T-cell (primary cell): ENCODE data around the gene TRIM32. TPM values are rescaled to one million over a fixed set of nuclear protein-coding genes. Genes with fewer than 3 reads are reported as not detected.
A peak's percentile ranks its signal among the peaks of the same experiment; 100 is the strongest.

Source experiments
- ATAC-seq, 4 experiments: fragments of 200-7000 bp in 3 of 4; fragments of 150-1000 bp in 1 of 4; cut with Tn5 transposase; replicated peaks in 1 of 4; 1 replicate in 3 of 4; 2 replicates in 1 of 4; pipeline ENCODE4 v1.10.0; 2021; ENCODE audit warnings: moderate library complexity in 3 of 4, mild to moderate bottlenecking in 2 of 4, moderate number of reproducible peaks in 1 of 4
- CTCF ChIA-PET, 2 donors: fragments of 300-600 bp; sonication (Branson Sonifier 250); formaldehyde crosslinking; loops; one replicate each; lab custom pipeline; 2022; ENCODE audit warnings: antibody characterized with exemption in 2 of 2; lab: Charles Lee
- POLR2A ChIA-PET, 2 donors: fragments of 300-600 bp; sonication (Branson Sonifier 250); formaldehyde crosslinking; loops; one replicate each; lab custom pipeline; 2022; ENCODE audit warnings: antibody characterized with exemption in 2 of 2; lab: Charles Lee
- DNase-seq, 35 experiments: peaks; one replicate each; pipeline versions ENCODE4 v3.0.0 to v3.0.0-alpha.2; 2013 to 2023
- H3K27ac ChIP-seq: one replicate; pipeline ENCODE4 v1.5.1; 2013; ENCODE audit warnings: low read length
- H3K27me3 ChIP-seq, 2 experiments: replicated peaks in 1 of 2; 1 replicate in 1 of 2; 2 replicates in 1 of 2; pipeline versions ENCODE4 v1.6.1 to v1.7.0; 2013; ENCODE audit warnings: low read length in 1 of 2, mixed read lengths in 1 of 2; ENCODE audit not compliant: control insufficient read depth in 2 of 2, insufficient read depth in 2 of 2; ENCODE audit errors: extremely low read depth in 1 of 2
- H3K36me3 ChIP-seq, 2 donors: 1 replicate in 1 of 2; 2 replicates in 1 of 2; pipeline versions ENCODE4 v1.6.1 to v1.7.0; 2013; ENCODE audit warnings: low read length in 1 of 2; ENCODE audit not compliant: control insufficient read depth in 2 of 2, insufficient read depth in 1 of 2; ENCODE audit errors: extremely low read depth in 1 of 2
- H3K4me1 ChIP-seq, 2 experiments: 1 replicate in 1 of 2; 2 replicates in 1 of 2; pipeline versions ENCODE4 v1.6.1 to v1.7.0; 2013; ENCODE audit warnings: low read length in 2 of 2, mixed read lengths in 1 of 2; ENCODE audit not compliant: insufficient read depth in 2 of 2, control insufficient read depth in 1 of 2; ENCODE audit errors: extremely low read depth in 1 of 2
- H3K4me3 ChIP-seq, 2 donors: 1 replicate in 1 of 2; 2 replicates in 1 of 2; pipeline versions ENCODE4 v1.5.1 to v1.7.0; 2013; ENCODE audit warnings: mild to moderate bottlenecking in 2 of 2, low read length in 1 of 2, moderate library complexity in 1 of 2; ENCODE audit not compliant: control insufficient read depth in 1 of 2; ENCODE audit errors: extremely low read depth in 1 of 2
- H3K9me3 ChIP-seq: 2 replicates; pipeline ENCODE4 v1.7.0; 2013
- H3K27ac Mint-ChIP-seq, 2 donors: one replicate each; pipeline ENCODE4 v1.8.0; 2020 to 2021; ENCODE audit warnings: mild to moderate bottlenecking in 2 of 2, mixed read lengths in 2 of 2
- H3K27me3 Mint-ChIP-seq, 2 donors: one replicate each; pipeline ENCODE4 v1.8.0; 2021 to 2022; ENCODE audit warnings: mixed read lengths in 2 of 2
- H3K36me3 Mint-ChIP-seq: one replicate; pipeline ENCODE4 v1.8.0; 2021; ENCODE audit warnings: mixed read lengths
- H3K4me1 Mint-ChIP-seq, 3 donors: one replicate each; pipeline ENCODE4 v1.8.0; 2020 to 2022; ENCODE audit warnings: mixed read lengths in 3 of 3, mild to moderate bottlenecking in 1 of 3
- H3K4me3 Mint-ChIP-seq, 3 donors: one replicate each; pipeline ENCODE4 v1.8.0; 2020 to 2022; ENCODE audit warnings: mild to moderate bottlenecking in 3 of 3, mixed read lengths in 3 of 3, moderate library complexity in 3 of 3
- H3K9me3 Mint-ChIP-seq, 3 donors: one replicate each; pipeline ENCODE4 v1.8.0; 2020 to 2022; ENCODE audit warnings: mixed read lengths in 3 of 3
- WGBS: methylation state at CpG from one replicate; pipeline ENCODE4 v1.1.5; 2013; ENCODE audit warnings: missing lambda C conversion rate; ENCODE audit not compliant: insufficient coverage; 5-methylcytosine and 5-hydroxymethylcytosine counted together
- total RNA-seq, 35 experiments: library from RNA in 6 of 35; stranded (reverse) in 6 of 35; fragments of 120-200 nt in 1 of 35; gene quantifications; one replicate each; pipeline versions ENCODE4 v1.2.1 to v1.2.4 and lab custom pipeline; 2013 to 2026

Gene TRIM32
- total RNA-seq, 5 donors from 2014 or later (not counting 1 experiment from before 2014, with no cell fraction given) = 7.7 to 23.4 (median 19.8) TPM

- no peak overlapping the region for H3K4me3 ChIP-seq
- POLR2A ChIA-PET = no interaction called here
- CTCF ChIA-PET = no interaction called here
These were observed 14.1 kb downstream of the TRIM32 start for GRCh38 chr9:116700882-116701865.

DNA sequence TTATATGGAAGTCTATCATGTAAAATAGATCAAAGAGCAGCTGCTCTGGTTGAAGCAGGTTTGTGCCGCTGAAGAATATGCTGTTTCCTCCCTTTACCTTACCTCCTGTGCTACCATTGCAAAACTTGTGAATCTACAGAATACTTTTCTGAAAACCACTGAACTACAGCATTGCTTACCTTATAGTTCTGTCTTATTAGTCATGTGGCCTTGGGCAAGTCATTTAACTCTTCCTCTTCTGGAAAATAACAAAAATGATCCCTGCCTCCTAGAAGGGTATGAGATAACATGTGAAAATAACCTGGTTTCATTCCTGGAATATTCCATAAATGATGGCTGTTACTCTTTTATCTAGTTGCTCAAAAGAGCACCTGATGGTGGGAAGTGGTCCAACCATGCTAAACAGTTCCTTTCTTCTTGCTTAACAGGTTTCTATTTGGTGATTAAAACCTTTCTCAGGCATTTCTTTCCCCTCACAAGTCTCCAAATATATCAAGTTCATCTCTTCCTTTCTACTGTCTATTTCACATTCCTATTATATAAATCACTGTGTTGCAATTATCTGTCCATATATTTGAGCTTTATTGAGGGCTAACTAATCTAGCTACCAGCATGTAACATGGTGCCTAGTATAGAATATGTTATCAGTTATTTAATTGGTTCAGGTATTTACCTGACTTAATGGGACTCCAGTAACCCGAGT is 15.0 kb downstream of the TRIM32 start:
- Histone ChIP-seq H3K27ac (no peak overlapping the region), H3K4me1 (peaks cover 0 to 13% of the 10 kb centered on the region in 2 experiments), H3K36me3 (peaks cover 19 to 30% of the 10 kb centered on the region in 2 donors), H3K27me3 (no peaks in the 10 kb centered on the region), H3K4me3 (no peak overlapping the region), H3K9me3 (no peaks in the 10 kb centered on the region)
- Mint-ChIP-seq H3K27ac (peak overlapping the region; percentile 72 to 83), H3K4me3 (peak overlapping the region in 2 of 3 donors; percentile 29 to 33), H3K9me3 (peaks cover 0 to 5% (median 2%) of the 10 kb centered on the region in 3 donors), H3K36me3 (peaks cover 65% of the 10 kb centered on the region), H3K27me3 (no peaks in the 10 kb centered on the region), H3K4me1 (peaks cover 23 to 31% (median 28%) of the 10 kb centered on the region in 3 donors)
- ATAC-seq (peak in 2 of 4 experiments; percentile 42 to 61), DNase-seq (no peak)
- WGBS = no CpG with 5 or more reads among the region's 2 CpGs
- CTCF ChIA-PET = no interaction called here
- POLR2A ChIA-PET = no interaction called here

More at GRCh38 chr9:116700882-116701865, 14.1 kb downstream of the TRIM32 start:
- H3K9me3 Mint-ChIP-seq = peaks cover 0 to 5% (median 2%) of the 10 kb centered on the region in 3 donors
- peaks cover 19 to 30% of the 10 kb centered on the region in 2 donors for H3K36me3 ChIP-seq
- H3K27ac ChIP-seq = no peak overlapping the region
- peak overlapping the region; percentile 72 to 83 for H3K27ac Mint-ChIP-seq
- H3K27me3 Mint-ChIP-seq = no peaks in the 10 kb centered on the region
- no peaks in the 10 kb centered on the region for H3K27me3 ChIP-seq
- H3K4me1 ChIP-seq = peaks cover 0 to 13% of the 10 kb centered on the region in 2 experiments
- WGBS = no CpG with 5 or more reads among the region's 2 CpGs
- ATAC-seq = peak in 1 of 4 experiments; percentile 19
- H3K4me1 Mint-ChIP-seq = peaks cover 31 to 38% (median 33%) of the 10 kb centered on the region in 3 donors
- peaks cover 69% of the 10 kb centered on the region for H3K36me3 Mint-ChIP-seq
- H3K4me3 Mint-ChIP-seq = peak overlapping the region in 2 of 3 donors; percentile 29 to 33
- no peak for DNase-seq
- no peaks in the 10 kb centered on the region for H3K9me3 ChIP-seq

DNA sequence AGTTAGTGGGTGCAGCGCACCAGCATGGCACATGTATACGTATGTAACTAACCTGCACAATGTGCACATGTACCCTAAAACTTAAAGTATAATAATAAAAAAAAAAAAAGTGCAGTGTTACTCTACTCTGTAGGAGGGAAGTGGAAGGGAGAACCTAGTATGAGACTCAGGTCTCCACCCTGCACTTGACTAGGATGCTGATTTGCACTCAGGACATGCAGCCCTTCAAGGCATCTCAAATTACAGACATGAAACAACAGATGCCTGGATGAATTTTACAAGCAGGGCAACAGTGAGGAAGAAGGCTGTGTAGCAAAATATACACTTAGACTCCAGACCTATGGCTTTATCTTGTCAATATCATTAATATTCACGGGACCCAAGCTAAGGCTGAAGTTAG is 16.5 kb downstream of the TRIM32 start:
- peaks cover 0 to 13% of the 10 kb centered on the region in 2 experiments for H3K4me1 ChIP-seq
- H3K4me3 ChIP-seq = no peak overlapping the region
- ATAC-seq = no peak
- Mint-ChIP-seq H3K27me3 (no peaks in the 10 kb centered on the region), H3K36me3 (peaks cover 49% of the 10 kb centered on the region), H3K27ac (no peak overlapping the region), H3K4me1 (peaks cover 23 to 30% (median 27%) of the 10 kb centered on the region in 3 donors), H3K4me3 (no peak overlapping the region), H3K9me3 (peaks cover 0 to 5% (median 2%) of the 10 kb centered on the region in 3 donors)
- no peak overlapping the region for H3K27ac ChIP-seq
- H3K27me3 ChIP-seq = no peaks in the 10 kb centered on the region
- ChIA-PET POLR2A (no interaction called here), CTCF (no interaction called here)
- H3K36me3 ChIP-seq = peaks cover 12 to 18% of the 10 kb centered on the region in 2 donors
- H3K9me3 ChIP-seq = no peaks in the 10 kb centered on the region
- no peak for DNase-seq
- WGBS = no CpG with 5 or more reads among the region's 3 CpGs

DNA sequence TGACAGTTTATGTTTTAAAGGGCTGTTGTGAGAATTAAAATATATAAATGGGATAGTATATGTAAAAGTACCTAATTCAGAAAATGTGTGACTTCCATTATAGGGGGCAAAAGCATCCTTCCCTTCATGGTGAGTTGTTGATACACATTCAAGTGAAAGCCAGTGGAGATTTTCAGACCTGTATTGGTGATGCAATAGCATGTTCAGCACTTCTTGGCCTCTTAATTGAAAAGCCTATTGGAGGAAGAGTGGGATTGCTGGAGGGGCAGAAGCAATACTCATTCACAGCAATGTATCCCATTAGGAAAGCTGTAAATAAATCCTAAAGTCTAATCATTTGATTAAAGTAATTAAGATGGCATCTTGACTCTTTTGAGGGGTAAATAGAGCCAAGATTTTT is 17.4 kb downstream of the TRIM32 start:
- Mint-ChIP-seq H3K9me3 (peaks cover 0 to 5% (median 2%) of the 10 kb centered on the region in 3 donors), H3K36me3 (peaks cover 41% of the 10 kb centered on the region), H3K27me3 (no peaks in the 10 kb centered on the region), H3K27ac (no peak overlapping the region), H3K4me3 (no peak overlapping the region), H3K4me1 (peaks cover 23 to 30% (median 27%) of the 10 kb centered on the region in 3 donors)
- no peak for DNase-seq
- no peak overlapping the region for H3K4me3 ChIP-seq
- ChIA-PET POLR2A (no interaction called here), CTCF (interaction anchor here in 1 of 2 donors (0.6 kb wide), 1 partner anchor 19 kb away, joined by 3 read pairs; no protein-coding TSS in a partner anchor)
- peaks cover 0 to 13% of the 10 kb centered on the region in 2 experiments for H3K4me1 ChIP-seq
- no peak overlapping the region for H3K27ac ChIP-seq
- no peaks in the 10 kb centered on the region for H3K9me3 ChIP-seq
- peaks cover 4 to 10% of the 10 kb centered on the region in 2 donors for H3K36me3 ChIP-seq
- no peak for ATAC-seq
- no peaks in the 10 kb centered on the region for H3K27me3 ChIP-seq

GRCh38 chr9:116705531-116705930 is 18.4 kb downstream of the TRIM32 start:
- Histone ChIP-seq H3K4me1 (peaks cover 0 to 13% of the 10 kb centered on the region in 2 experiments), H3K36me3 (no peaks in the 10 kb centered on the region), H3K9me3 (no peaks in the 10 kb centered on the region), H3K4me3 (no peak overlapping the region), H3K27me3 (no peaks in the 10 kb centered on the region), H3K27ac (no peak overlapping the region)
- WGBS = no CpG with 5 or more reads among the region's 1 CpG
- Mint-ChIP-seq H3K27ac (no peak overlapping the region), H3K27me3 (no peaks in the 10 kb centered on the region), H3K4me3 (no peak overlapping the region), H3K36me3 (peaks cover 30% of the 10 kb centered on the region), H3K4me1 (peaks cover 21 to 22% (median 21%) of the 10 kb centered on the region in 3 donors), H3K9me3 (peaks cover 0 to 5% (median 2%) of the 10 kb centered on the region in 3 donors)
- DNase-seq = no peak
- CTCF ChIA-PET = no interaction called here
- ATAC-seq = no peak
- POLR2A ChIA-PET = no interaction called here
